GM19035 (cell line): ENCODE measurements around the gene TENM4.

Experiments
- ATAC-seq: cut with Tn5 transposase; IDR thresholded peaks from one replicate; pipeline ENCODE4 v1.9.1; 2021; ENCODE audit not compliant: unreplicated experiment

Gene TENM4

DNA sequence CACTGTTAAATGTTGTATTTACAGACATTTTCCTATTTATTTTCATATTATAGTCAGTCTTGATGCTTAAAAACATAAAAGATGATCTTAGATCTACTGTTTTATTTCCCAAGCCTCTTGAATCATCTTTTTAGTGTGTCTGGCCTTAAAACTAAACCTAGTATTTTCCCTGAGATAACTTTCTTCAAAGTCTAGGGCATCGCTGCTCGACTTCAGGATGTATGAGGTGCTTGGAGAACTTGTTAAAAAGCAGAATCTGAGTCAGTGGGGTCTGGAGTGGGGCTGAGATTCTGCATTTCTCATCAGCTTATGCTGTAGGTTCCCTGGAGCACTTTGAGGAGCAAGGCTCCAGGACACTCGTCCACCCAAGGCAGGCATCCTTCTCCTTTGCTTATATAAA lies 404.9 kb downstream of the TENM4 start:
- ATAC-seq: no peak

DNA sequence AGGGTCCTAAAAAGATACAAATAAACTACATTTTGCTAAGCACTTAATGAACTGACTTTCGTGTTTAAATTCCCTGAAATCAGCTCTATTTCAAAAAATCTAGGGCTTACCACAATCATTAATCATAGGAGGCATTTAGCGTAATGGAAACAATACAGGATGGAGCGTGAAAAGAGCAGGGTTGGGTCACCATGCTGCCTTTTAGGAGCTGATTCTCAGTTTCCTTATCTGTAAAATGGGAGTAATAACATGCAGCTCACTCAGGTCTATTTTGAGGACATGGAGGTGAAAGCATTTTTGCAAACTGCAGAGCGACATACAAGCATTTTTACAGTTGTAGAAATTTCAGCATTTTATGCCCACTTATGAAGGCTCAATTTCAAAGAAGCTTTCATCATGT lies 407.0 kb downstream of the TENM4 start:
- no peak for ATAC-seq

GRCh38 chr11:79030448-79030847 lies 410.4 kb downstream of the TENM4 start:
- ATAC-seq: no peak

- ATAC-seq: no peak
Observed at GRCh38 chr11:79028225-79028624, 412.6 kb downstream of the TENM4 start.

DNA sequence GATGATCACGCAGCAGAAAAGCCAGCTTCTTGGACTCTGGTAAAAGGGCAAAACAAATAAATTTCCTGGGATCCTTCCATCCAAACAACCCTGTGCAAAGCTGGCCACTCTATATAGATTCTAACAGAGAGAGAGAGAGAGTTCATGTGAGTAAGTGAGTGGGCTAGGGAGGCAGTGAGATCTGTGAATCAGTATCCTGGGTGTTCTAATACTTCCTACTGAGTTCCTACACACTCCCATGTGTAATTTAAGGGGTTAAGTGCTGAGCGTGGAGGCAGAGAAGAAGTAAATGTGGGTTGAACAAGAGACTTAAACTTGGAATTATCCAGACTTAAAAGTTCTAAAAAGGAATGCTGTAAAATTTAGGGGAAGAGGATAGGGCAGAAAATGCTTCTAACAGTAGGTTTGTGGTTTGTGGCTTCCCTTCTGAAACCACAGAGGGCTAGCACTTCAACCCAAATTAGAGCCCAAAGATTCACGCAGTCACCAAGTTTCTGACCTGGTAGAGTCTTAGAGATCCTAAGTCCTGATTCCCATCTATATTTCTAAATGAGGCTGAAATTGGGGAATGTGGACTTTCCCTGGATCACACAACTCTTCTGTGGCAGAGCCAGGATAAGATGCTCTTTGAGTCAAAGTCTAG lies 413.9 kb downstream of the TENM4 start:
- peak; percentile 70 for ATAC-seq

- ATAC-seq: no peak
Observed at GRCh38 chr11:79025622-79026021, 415.2 kb downstream of the TENM4 start.

DNA sequence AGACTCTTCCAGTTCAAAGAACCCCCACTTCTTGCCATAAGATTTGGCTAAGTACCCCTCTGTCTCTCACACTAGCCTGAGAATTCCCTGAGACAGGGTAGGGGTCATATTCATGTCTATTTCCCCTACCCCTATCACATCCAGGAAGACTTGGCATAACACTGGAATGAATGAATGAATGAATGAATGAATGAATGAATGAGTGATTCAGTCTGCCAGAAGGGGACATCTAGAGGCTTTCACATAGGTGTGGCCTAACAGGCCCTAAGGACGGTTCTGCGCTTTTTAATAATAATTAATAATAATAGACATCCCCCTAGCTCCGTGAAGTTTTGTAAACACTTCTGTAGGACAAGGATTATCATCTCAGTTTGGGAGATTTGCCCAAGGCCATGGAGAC lies 415.7 kb downstream of the TENM4 start:
- no peak for ATAC-seq

DNA sequence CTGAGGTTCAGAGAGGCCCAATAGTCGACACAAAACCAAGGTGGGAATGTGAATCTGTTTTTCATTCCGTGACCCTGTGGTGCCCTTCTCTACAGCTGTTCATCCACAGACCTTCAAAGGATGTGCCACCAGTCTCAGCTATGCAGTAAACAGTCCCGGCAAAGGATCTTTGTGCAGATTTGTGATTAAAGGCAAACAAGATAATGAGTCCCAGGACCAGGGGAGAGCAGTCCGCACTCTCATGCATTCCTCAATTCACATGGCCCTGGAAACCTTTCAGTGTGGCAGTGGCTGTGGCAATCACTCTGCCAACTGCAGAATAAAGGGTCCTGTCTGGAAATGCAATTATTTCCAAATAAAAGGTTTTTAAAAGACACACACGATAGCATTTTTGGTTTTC lies 418.6 kb downstream of the TENM4 start:
- ATAC-seq: no peak

DNA sequence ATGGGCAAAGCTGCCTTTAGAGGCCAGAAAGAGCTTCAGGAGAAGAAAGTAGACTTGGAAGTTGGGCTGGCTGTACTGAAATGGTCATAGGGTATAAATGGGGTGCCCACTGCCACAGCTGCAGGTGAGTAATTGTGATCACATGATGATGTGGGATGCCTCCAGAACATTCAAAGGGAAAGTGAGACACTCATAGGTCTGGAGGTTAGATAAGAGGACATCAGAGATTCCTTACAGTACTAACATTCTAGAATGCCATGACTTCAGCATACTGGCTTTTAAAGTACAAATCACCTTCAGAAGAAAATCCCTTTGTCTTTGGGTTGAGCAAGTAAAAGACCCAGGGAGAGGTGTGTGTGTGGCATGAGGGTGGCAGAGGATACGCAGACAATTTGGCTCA lies 419.2 kb downstream of the TENM4 start:
- ATAC-seq: no peak

- ATAC-seq: no peak
Observed at GRCh38 chr11:79019975-79020374, 420.9 kb downstream of the TENM4 start.

GRCh38 chr11:79019277-79019676 lies 421.6 kb downstream of the TENM4 start:
- no peak for ATAC-seq

- no peak for ATAC-seq
Observed at GRCh38 chr11:79018371-79018849, 422.4 kb downstream of the TENM4 start.

DNA sequence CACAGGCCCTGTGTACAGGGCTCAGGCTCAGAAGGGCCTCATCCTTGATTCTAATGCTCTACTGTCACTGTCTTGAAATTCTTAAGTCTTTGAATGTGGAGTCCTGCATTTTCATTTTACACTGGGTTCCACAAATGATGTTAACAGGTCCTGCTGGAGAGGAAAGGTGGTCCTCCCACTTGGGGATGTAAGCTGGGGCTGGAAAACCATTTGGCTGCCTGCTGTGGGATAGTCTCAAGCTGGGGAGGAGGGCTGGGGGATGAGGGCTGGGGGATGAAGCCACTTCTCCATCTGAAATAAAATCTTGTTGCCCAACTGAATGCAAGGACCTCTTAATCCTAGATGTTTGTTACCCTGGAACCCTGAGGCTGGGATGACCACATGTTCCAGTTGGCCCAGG lies 423.0 kb downstream of the TENM4 start:
- no peak for ATAC-seq

- no peak for ATAC-seq
Observed at GRCh38 chr11:79013509-79013908, 427.3 kb downstream of the TENM4 start.

- ATAC-seq: no peak
Observed at GRCh38 chr11:79011357-79011756, 429.5 kb downstream of the TENM4 start.

GRCh38 chr11:79007771-79008402 lies 432.9 kb downstream of the TENM4 start:
- no peak for ATAC-seq

- no peak for ATAC-seq
Observed at GRCh38 chr11:79006854-79007253, 434.0 kb downstream of the TENM4 start.

DNA sequence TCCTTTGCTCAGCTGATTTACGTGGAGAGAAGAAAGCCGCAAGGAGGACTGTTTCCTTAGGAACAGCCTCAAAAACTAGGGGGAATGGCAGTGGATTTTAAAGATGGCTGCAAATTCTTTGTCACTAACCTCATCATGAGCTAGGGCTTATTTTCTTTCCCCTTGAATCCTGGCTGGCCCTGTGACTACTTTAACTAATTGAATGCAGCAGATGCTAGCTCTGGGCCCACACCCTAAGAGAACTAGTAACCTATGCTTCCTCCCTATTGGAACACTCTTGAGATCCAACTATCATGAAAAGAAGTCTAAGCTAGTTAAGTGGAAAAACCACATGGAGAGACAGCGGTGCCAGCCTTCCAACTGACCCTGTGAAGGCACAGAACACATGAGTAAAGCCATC lies 444.8 kb downstream of the TENM4 start:
- ATAC-seq: no peak

DNA sequence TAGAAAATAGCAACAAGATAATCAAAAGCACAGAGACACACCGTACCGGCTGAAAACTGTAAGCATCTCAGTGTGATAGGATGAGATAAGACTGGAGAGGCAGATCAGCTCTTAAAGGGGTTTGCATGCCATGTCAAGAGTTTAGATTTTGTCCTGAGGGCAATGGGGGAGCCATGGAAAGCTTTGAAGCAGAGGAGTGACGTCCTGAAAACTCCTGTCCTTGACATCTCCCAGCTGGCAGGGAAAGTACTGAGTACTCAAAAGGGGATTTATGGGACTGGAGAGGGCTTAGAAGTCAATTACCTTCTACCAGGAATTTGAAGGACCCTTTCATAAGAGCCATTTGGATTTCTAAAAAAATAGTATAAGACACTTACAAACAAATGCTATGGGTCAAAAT lies 445.7 kb downstream of the TENM4 start:
- ATAC-seq: no peak

- no peak for ATAC-seq
Observed at GRCh38 chr11:78993802-78994430, 446.9 kb downstream of the TENM4 start.

DNA sequence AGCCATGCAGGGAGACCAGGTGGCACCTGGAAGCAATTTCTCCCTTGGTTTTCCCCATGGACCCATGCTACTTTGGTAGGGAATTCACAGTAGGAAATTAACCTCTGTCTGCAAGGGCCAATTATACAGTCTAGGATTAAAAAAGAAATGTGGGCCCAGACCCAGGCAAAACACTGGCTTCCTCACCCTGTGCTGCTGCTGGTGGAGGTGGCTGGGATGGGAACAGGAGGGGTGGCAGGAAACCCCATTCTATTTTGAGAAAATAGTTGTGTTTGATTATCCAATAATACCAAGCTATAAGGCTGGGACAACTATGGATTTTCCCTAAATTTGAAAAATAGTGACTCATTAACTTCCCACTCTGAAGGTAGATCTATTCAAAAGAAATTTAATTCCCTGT lies 449.1 kb downstream of the TENM4 start:
- ATAC-seq: no peak

- ATAC-seq: no peak
Observed at GRCh38 chr11:78990261-78990660, 450.6 kb downstream of the TENM4 start.
